Esophagus squamous epithelium (tissue), 5 donors: Measurements from ENCODE around the gene HIF1A. TPM values are rescaled to one million over a fixed set of nuclear protein-coding genes. Genes with fewer than 3 reads are reported as not detected.

Experiments
- DNase-seq: peaks from one replicate; lab custom pipeline; 2025; lab: John Stamatoyannopoulos, UW
- H3K27ac ChIP-seq, 4 donors: fragments of 200-600 bp; sonication (generic); one replicate each; pipeline ENCODE4 v1.5.1; 2016 to 2019; ENCODE audit warnings: mild to moderate bottlenecking in 1 of 4
- H3K27me3 ChIP-seq, 4 donors: fragments of 200-600 bp; sonication (generic); 1 replicate in 3 of 4; 2 replicates in 1 of 4; pipeline versions ENCODE4 v1.5.1 to v1.6.0; 2017 to 2021; ENCODE audit warnings: antibody characterized with exemption in 1 of 4
- H3K36me3 ChIP-seq, 3 donors: fragments of 200-600 bp; sonication (generic); one replicate each; pipeline ENCODE4 v1.5.1; 2016 to 2019
- H3K4me1 ChIP-seq, 3 donors: fragments of 200-600 bp; sonication (generic); one replicate each; pipeline ENCODE4 v1.5.1; 2017 to 2019
- H3K4me3 ChIP-seq, 4 donors: fragments of 200-600 bp; sonication (generic); 1 replicate in 3 of 4; 2 replicates in 1 of 4; pipeline ENCODE4 v1.5.1; 2016 to 2019; ENCODE audit warnings: mild to moderate bottlenecking in 2 of 4, moderate library complexity in 1 of 4
- H3K9me3 ChIP-seq, 3 donors: fragments of 200-600 bp; sonication (generic); one replicate each; pipeline ENCODE4 v1.5.1; 2016 to 2019
- CTCF ChIP-seq, 6 experiments: fragments of 450-650 bp in 4 of 6; fragments of 200-600 bp in 2 of 6; sonication (generic) in 2 of 6; IDR thresholded peaks; one replicate each; pipeline ENCODE4 v1.5.1; 2016 to 2019; ENCODE audit warnings: antibody characterized with exemption in 6 of 6, mild to moderate bottlenecking in 4 of 6, moderate library complexity in 4 of 6
- POLR2A ChIP-seq, 4 donors: fragments of 450-650 bp; IDR thresholded peaks; one replicate each; pipeline ENCODE4 v1.6.1; 2017; ENCODE audit warnings: antibody characterized with exemption in 4 of 4, mild to moderate bottlenecking in 4 of 4, moderate library complexity in 3 of 4
- WGBS, 2 donors: methylation state at CpG; one replicate each; pipeline ENCODE4 v1.1.5; 2018; 5-methylcytosine and 5-hydroxymethylcytosine counted together
- intact Hi-C: fragments of 100-400 bp; cut with DNase I; formaldehyde crosslinking; loops from one replicate; pipeline ENCODE4 v1.15.0; 2022
- total RNA-seq, 4 donors: library from RNA; depleted of rRNA; stranded (reverse); fragments of >200 nt; gene quantifications; one replicate each; pipeline ENCODE4 v1.1.0, GENCODE V29; 2016
- donor health status: DM: yes; HTN: yes; CAD: no.

Gene HIF1A
- total RNA-seq, 4 donors from 2014 or later = 108 to 199 (median 127) TPM

GRCh38 chr14:61733972-61734371, 38.7 kb downstream of the HIF1A start:
- no peaks in the 10 kb centered on the region for H3K27me3 ChIP-seq
- WGBS, 2 donors = 63 to 66% methylated on average over 2 of the region's 2 CpGs
- no peak overlapping the region for H3K27ac ChIP-seq
- H3K36me3 ChIP-seq = peaks cover 14 to 99% (median 36%) of the 10 kb centered on the region in 3 donors
- H3K9me3 ChIP-seq = no peaks in the 10 kb centered on the region
- no peak for TF ChIP-seq POLR2A (IDR thresholded peaks at IDR 0.05)
- TF ChIP-seq CTCF (IDR thresholded peaks at IDR 0.05) = no peak
- peaks cover 0 to 25% (median 0%) of the 10 kb centered on the region in 3 donors for H3K4me1 ChIP-seq
- no peak for DNase-seq
- no peak overlapping the region for H3K4me3 ChIP-seq
- intact Hi-C loops = loop anchor here (10.0 kb wide), 1 partner anchor 269 kb away; no protein-coding TSS in a partner anchor

- Histone ChIP-seq H3K36me3 (peaks cover 14 to 100% (median 43%) of the 10 kb centered on the region in 3 donors), H3K4me1 (peaks cover 0 to 9% (median 0%) of the 10 kb centered on the region in 3 donors), H3K27me3 (no peaks in the 10 kb centered on the region), H3K9me3 (no peaks in the 10 kb centered on the region), H3K27ac (no peak overlapping the region), H3K4me3 (no peak overlapping the region)
- no peak for DNase-seq
- 60 to 66% methylated on average over 4 of the region's 4 CpGs for WGBS, 2 donors
- intact Hi-C loops = loop anchor here (10.0 kb wide), 1 partner anchor 272 kb away; no protein-coding TSS in a partner anchor
- TF ChIP-seq POLR2A (IDR thresholded peaks at IDR 0.05) (no peak), CTCF (IDR thresholded peaks at IDR 0.05) (no peak)
These were observed 41.4 kb downstream of the HIF1A start for GRCh38 chr14:61736751-61737150.

GRCh38 chr14:61737915-61738314, 42.6 kb downstream of the HIF1A start:
- no peaks in the 10 kb centered on the region for H3K9me3 ChIP-seq
- intact Hi-C loops = loop anchor here (10.0 kb wide), 1 partner anchor 273 kb away; no protein-coding TSS in a partner anchor
- H3K27me3 ChIP-seq = no peaks in the 10 kb centered on the region
- WGBS, 2 donors = 73 to 88% methylated on average over 5 of the region's 5 CpGs
- H3K36me3 ChIP-seq = peaks cover 17 to 100% (median 37%) of the 10 kb centered on the region in 3 donors
- no peak overlapping the region for H3K27ac ChIP-seq
- TF ChIP-seq POLR2A (IDR thresholded peaks at IDR 0.05) (no peak), CTCF (IDR thresholded peaks at IDR 0.05) (no peak)
- H3K4me3 ChIP-seq = no peak overlapping the region
- DNase-seq = no peak
- peaks cover 0 to 5% (median 0%) of the 10 kb centered on the region in 3 donors for H3K4me1 ChIP-seq

- TF ChIP-seq POLR2A (IDR thresholded peaks at IDR 0.05) (no peak), CTCF (IDR thresholded peaks at IDR 0.05) (no peak)
- Histone ChIP-seq H3K4me1 (no peaks in the 10 kb centered on the region), H3K27ac (no peak overlapping the region), H3K27me3 (no peaks in the 10 kb centered on the region), H3K9me3 (no peaks in the 10 kb centered on the region), H3K4me3 (no peak overlapping the region), H3K36me3 (peaks cover 17 to 100% (median 36%) of the 10 kb centered on the region in 3 donors)
- DNase-seq = no peak
- intact Hi-C loops = loop anchor here (10.0 kb wide), 1 partner anchor 274 kb away; no protein-coding TSS in a partner anchor
These were observed 43.8 kb downstream of the HIF1A start for GRCh38 chr14:61739133-61739532.

GRCh38 chr14:61742371-61742770, 47.1 kb downstream of the HIF1A start:
- H3K9me3 ChIP-seq = no peaks in the 10 kb centered on the region
- 95 to 97% methylated on average over 6 of the region's 6 CpGs for whole genome bisulfite sequencing, 2 donors
- intact Hi-C loops = no loop called here

More at GRCh38 chr14:61742371-61742770, 47.1 kb downstream of the HIF1A start:
- peak overlapping the region in 1 of 4 donors; percentile 11 for H3K27ac ChIP-seq
- peaks cover 10 to 100% (median 36%) of the 10 kb centered on the region in 3 donors for H3K36me3 ChIP-seq
- no peak overlapping the region for H3K4me3 ChIP-seq
- no peaks in the 10 kb centered on the region for H3K4me1 ChIP-seq
- H3K27me3 ChIP-seq = no peaks in the 10 kb centered on the region
- DNase-seq = no peak
- no peak for TF ChIP-seq POLR2A (IDR thresholded peaks at IDR 0.05)
